ENCODE measurements around the gene CDC42EP5.

DNA sequence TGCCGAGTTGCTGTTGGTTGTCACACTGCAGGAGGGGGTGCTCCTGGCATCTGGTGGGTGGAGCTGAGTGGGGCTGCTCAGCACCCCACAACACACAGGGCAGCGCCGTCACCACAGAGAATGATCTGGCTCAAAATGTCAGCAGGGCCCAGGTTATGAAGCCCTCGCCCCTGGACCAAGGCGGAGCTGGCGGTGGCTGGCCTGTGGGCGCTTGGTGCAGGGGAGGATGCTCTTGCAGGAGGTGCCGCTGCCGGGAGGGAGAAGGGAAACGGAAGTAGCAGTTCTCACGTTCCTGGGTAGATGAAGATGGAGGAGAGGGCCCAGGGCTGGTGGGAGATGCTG lies 38.3 kb downstream of the CDC42EP5 start:
- TF ChIP-seq, protein P1, sequence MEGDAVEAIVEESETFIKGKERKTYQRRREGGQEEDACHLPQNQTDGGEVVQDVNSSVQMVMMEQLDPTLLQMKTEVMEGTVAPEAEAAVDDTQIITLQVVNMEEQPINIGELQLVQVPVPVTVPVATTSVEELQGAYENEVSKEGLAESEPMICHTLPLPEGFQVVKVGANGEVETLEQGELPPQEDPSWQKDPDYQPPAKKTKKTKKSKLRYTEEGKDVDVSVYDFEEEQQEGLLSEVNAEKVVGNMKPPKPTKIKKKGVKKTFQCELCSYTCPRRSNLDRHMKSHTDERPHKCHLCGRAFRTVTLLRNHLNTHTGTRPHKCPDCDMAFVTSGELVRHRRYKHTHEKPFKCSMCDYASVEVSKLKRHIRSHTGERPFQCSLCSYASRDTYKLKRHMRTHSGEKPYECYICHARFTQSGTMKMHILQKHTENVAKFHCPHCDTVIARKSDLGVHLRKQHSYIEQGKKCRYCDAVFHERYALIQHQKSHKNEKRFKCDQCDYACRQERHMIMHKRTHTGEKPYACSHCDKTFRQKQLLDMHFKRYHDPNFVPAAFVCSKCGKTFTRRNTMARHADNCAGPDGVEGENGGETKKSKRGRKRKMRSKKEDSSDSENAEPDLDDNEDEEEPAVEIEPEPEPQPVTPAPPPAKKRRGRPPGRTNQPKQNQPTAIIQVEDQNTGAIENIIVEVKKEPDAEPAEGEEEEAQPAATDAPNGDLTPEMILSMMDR (IDR thresholded peaks at IDR 0.05): no peak
- TF ChIP-seq POLR2A (IDR thresholded peaks at IDR 0.05): no peak
